Measurements from ENCODE around the gene TMEM45B.
"Not testable (repeated sequence)": the region's sequence is repeated elsewhere in the genome, so short reads cannot be mapped to it uniquely, and the experiment has no call there.

Gene TMEM45B

DNA sequence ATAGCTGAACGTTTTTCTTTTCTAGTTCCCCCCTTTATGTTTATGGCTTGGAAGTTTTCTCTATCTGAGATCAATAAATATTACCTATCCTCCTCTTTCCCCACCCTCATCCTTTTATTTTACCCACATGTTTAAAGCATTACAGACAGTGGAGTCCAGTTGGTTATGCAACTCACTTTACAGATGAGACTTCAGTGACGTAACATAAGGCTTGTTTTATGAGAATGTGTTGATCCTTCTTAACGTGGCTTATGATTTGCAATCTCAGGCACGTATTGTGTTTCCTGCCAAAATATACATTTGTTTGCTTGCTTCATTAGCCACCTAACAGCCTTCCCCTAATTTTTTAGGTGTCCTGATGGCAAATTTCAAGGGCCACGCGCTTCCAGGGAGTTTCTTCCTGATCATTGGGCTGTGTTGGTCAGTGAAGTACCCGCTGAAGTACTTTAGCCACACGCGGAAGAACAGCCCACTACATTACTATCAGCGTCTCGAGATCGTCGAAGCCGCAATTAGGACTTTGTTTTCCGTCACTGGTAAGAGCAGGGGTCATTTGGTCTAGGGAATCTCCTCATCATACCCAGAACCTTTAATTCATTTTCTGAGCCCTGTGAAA is 36.6 kb downstream of the TMEM45B start:
- ATAC-seq (no peak), DNase-seq (no peak)

GRCh38 chr11:129853518-129854231 is 38.0 kb downstream of the TMEM45B start:
- ATAC-seq (no peak), DNase-seq (peak; percentile 27)

DNA sequence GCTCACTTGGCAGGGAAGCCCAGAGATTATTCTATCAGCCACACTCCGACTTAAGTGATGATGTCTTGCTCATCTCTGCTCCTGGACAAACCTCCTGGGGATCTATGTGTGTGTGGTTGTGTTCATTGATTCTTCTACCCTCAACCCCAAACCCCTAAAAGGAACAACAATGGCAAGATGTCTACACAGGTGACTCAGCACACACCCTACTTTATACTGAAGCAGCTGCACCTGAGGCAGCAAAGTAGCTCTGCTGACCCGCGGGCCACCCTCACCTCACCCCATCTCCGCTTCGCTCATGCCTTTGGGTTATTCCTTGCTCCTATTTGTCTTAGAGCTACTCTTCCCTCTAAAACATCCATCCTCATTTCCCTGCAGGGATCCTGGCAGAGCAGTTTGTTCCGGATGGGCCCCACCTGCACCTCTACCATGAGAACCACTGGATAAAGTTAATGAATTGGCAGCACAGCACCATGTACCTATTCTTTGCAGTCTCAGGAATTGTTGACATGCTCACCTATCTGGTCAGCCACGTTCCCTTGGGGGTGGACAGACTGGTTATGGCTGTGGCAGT is 38.7 kb downstream of the TMEM45B start:
- ATAC-seq = no peak
- no peak for DNase-seq

- no peak for DNase-seq
- no peak for ATAC-seq
These were observed 39.4 kb downstream of the TMEM45B start for GRCh38 chr11:129855086-129855485.

DNA sequence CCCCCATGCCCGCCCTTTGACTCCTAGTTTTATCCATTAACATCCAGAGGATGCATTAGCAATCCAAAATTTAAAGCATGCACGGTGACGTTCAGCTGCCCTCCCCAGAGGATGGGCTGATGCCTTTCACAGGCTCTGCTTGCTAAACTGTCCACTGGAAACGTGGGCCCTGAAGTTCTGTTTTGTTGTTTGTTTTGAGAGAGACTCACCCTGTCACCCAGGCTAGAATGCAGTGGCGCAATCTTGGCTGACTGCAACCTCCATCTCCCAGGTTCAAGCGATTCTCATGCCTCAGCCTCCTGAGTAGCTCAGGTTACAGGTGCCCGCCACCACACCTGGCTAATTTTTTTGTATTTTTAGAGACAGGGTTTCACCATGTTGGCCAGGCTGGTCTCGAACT is 40.4 kb downstream of the TMEM45B start:
- ATAC-seq = no peak
- no peak for DNase-seq

- no peak for DNase-seq
- no peak for ATAC-seq
These were observed 46.3 kb downstream of the TMEM45B start for GRCh38 chr11:129861702-129862522.

- ATAC-seq = no peak
- DNase-seq = no peak
These were observed 49.2 kb downstream of the TMEM45B start for GRCh38 chr11:129864811-129865210.

DNA sequence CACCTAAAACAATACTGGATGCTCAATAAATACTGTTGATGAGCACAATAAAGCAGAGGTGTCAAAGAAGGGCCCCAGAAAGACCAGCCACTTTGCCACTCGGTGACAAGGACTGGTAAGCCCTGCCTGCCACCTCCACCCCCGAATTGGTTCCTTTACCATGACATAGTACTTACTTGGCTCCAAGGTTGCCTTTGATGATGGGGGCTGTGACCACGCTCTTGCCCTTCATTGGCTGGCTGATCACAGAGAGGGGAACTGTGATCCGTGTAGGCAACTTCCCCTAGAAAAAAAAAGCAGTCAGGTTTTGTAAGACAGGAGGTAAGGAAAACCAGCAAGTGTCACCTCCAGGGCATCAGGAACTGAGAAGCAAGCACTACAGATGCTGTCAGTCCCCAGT is 50.1 kb downstream of the TMEM45B start:
- DNase-seq (no peak), ATAC-seq (peak; percentile 61)

- DNase-seq = no peak
- ATAC-seq = no peak
These were observed 50.7 kb downstream of the TMEM45B start for GRCh38 chr11:129866311-129866710.

DNA sequence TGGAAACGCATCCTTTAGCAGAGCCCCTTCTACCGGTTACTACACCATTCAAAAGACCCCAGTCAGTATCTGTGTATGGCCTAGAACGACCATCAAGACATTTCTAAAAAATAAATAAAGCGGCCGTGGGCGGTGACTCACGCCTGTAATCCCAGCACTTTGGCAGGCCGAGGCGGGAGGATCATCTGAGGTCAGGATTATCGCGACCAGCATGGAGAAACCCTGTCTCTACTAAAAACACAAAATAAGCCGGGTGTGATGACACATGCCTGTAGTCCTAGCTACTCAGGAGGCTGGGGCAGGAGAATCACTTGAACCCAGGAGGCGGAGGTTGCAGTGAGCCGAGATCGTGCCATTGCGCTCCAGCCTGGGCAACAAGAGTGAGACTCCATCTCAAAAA is 53.0 kb downstream of the TMEM45B start:
- not testable (repeated sequence) for DNase-seq, ATAC-seq

DNA sequence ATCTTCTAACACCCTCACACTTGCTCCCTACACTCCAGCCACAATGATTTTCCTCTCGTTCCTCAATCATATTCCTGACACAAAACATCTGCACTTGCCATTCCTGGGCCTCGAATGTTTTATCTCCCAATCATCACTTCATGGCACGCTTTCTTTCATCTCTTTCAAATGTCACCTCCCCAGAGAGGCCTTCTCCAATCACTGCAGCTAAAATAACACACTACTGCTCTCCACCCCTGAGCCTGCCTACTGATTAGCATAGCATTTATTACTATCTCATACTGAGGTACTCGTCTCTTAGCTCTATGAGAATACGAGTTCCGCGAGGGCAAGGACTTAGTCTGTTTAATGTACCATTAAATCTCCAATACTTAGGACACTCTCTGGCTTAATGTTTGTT is 56.3 kb downstream of the TMEM45B start:
- DNase-seq (no peak), ATAC-seq (no peak)

GRCh38 chr11:129880311-129880710 is 64.7 kb downstream of the TMEM45B start:
- DNase-seq (no peak), ATAC-seq (no peak)

GRCh38 chr11:129881570-129882170 is 66.0 kb downstream of the TMEM45B start:
- peak; percentile 63 for ATAC-seq
- peak; percentile 53 for DNase-seq

DNA sequence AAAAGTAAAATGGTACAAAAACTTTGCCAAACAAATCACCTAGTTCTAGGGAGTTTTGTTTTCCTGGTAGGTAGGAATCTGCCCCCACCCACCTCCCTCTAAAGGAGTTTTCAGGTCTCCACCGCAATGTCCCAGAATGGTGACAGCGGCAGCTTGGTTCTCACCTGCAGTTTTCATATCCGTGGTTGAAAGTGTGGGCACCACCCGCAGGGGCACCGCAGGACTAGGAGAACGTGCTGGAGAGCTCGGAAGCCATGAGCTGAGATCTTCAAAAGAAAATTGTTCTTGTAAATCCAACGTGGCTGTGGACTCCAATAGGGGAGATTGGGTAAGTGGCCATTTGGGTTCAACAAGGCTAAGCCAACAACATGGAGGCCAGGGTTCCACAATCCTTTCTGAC is 68.9 kb downstream of the TMEM45B start:
- DNase-seq (no peak), ATAC-seq (no peak)

GRCh38 chr11:129885381-129885780 is 69.7 kb downstream of the TMEM45B start:
- no peak for DNase-seq
- no peak for ATAC-seq

DNA sequence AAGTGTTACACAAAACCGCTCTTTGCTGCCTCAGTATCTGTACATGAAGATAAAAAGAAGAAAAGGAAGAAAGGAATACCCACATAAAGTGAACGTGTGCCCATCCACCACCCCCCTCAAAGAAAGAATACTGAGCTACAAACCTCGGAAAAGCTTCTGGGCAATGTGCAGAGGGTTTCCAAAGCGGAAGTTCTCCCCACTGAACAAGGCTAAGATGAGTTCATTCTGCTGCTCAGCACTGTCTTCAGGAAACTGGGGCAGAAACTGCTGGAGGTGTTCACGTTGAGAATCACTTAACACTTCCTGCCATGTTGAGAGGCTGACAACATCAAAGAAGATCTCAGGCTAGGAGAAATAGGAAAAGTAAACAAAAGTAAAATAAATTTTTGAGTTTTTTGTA is 72.8 kb downstream of the TMEM45B start:
- ATAC-seq (no peak), DNase-seq (no peak)

DNA sequence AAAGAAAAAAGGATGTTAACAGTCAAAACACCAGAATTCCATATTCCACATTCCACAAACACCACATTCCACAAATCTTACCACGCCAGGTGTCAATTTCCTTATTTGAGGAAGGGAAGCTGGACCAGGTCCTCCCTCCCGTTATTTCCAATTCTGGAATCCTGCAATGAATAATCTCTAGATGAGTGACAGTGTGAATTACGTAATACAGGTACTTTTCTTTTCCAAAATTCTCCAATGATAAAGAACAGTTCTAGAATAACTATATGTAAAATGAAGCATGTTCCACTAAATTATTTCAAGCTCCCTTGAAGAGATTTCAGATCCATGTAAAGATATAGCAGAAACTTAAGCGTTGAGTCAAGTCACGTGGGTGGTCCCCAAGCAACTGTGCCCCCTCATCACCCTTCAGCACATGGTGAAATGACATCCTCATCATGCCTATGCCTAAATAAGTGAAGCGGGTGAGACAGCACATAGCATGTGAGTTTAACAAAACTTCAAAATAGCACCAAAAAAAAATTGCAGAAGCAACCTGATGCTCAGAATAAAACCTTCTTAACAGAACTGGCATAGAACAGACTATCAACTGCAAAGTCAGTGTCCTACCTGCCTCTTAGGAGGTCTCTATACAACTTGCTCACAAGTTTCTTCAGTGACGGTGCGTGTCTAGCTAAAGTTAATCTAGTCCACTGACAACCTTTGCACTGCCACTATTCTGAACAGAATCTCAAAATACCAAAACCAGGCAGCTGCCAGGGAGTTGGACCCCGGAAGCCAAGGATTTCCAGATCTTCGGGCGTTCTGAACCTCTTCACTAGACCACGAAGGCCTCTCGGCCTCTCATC is 78.9 kb downstream of the TMEM45B start:
- DNase-seq (no peak), ATAC-seq (peak; percentile 2)

GRCh38 chr11:129895126-129896041 is 79.7 kb downstream of the TMEM45B start, which contains the start of gene NFRKB:
NFRKB (minus strand) TSS chr11:129895578; CDS start chr11:129892849, 2,729 bp downstream.
- peak; percentile 98 for ATAC-seq
- DNase-seq = peak; percentile 91

GRCh38 chr11:129896062-129896461 is 80.4 kb downstream of the TMEM45B start:
- ATAC-seq = no peak
- no peak for DNase-seq

GRCh38 chr11:129905402-129905801 is 89.8 kb downstream of the TMEM45B start:
- DNase-seq (no peak), ATAC-seq (no peak)

All from stimulated activated naive CD8-positive, alpha-beta T cell treated with anti-CD3 and anti-CD28 coated beads, Interleukin-15, Interleukin-2, amounts not matched to agents 100 U/mL and 50 U/mL, for 24 hours (primary cell).